GM18505 (cell line): ENCODE results near the gene FKBP1A.

Experiments used
- ATAC-seq: cut with Tn5 transposase; IDR thresholded peaks from one replicate; pipeline ENCODE4 v1.9.1; 2021; ENCODE audit not compliant: unreplicated experiment
- POLR2A ChIP-seq: IDR thresholded peaks from 4 replicates; pipeline ENCODE4 v1.6.1; 2011; ENCODE audit warnings: borderline replicate concordance; ENCODE audit not compliant: insufficient read depth, insufficient read length; ENCODE audit errors: extremely low read depth

FKBP1A gene

GRCh38 chr20:1383623-1384404 lies 9.0 kb downstream of the FKBP1A start:
- ATAC-seq: no peak
- no peak for TF ChIP-seq POLR2A

- no peak for ATAC-seq
These were observed 10.2 kb downstream of the FKBP1A start for GRCh38 chr20:1382670-1383069.

GRCh38 chr20:1381753-1382591 lies 10.9 kb downstream of the FKBP1A start:
- no peak for ATAC-seq
- TF ChIP-seq POLR2A: no peak

More at GRCh38 chr20:1382670-1383069, 10.2 kb downstream of the FKBP1A start:
- no peak for TF ChIP-seq POLR2A

- TF ChIP-seq POLR2A: no peak
- ATAC-seq: no peak
These were observed 14.1 kb downstream of the FKBP1A start for GRCh38 chr20:1378735-1379125.

- TF ChIP-seq POLR2A: no peak
These were observed 14.7 kb downstream of the FKBP1A start for GRCh38 chr20:1377984-1378734.

GRCh38 chr20:1377341-1377871 lies 15.4 kb downstream of the FKBP1A start:
- no peak for TF ChIP-seq POLR2A
- no peak for ATAC-seq

More at GRCh38 chr20:1377984-1378734, 14.7 kb downstream of the FKBP1A start:
- ATAC-seq: no peak

GRCh38 chr20:1376408-1377270 lies 16.2 kb downstream of the FKBP1A start:
- TF ChIP-seq POLR2A: no peak
- no peak for ATAC-seq

GRCh38 chr20:1376007-1376406 lies 16.8 kb downstream of the FKBP1A start:
- no peak for ATAC-seq

GRCh38 chr20:1375515-1375914 lies 17.3 kb downstream of the FKBP1A start:
- no peak for ATAC-seq
- no peak for TF ChIP-seq POLR2A

More at GRCh38 chr20:1376007-1376406, 16.8 kb downstream of the FKBP1A start:
- no peak for TF ChIP-seq POLR2A

- ATAC-seq: no peak
- TF ChIP-seq POLR2A: no peak
These were observed 18.6 kb downstream of the FKBP1A start for GRCh38 chr20:1374246-1374645.

GRCh38 chr20:1373614-1374013 lies 19.2 kb downstream of the FKBP1A start:
- TF ChIP-seq POLR2A: no peak

GRCh38 chr20:1373036-1373435 lies 19.8 kb downstream of the FKBP1A start:
- no peak for TF ChIP-seq POLR2A
- ATAC-seq: no peak

More at GRCh38 chr20:1373614-1374013, 19.2 kb downstream of the FKBP1A start:
- no peak for ATAC-seq

- ATAC-seq: no peak
- TF ChIP-seq POLR2A: no peak
These were observed 20.9 kb downstream of the FKBP1A start for GRCh38 chr20:1371830-1372539.
